LoVo (cell line): ENCODE measurements around the gene RAPGEF2.
A peak's percentile ranks its signal among the peaks of the same experiment; 100 is the strongest.
"Not testable (repeated sequence)": the region's sequence is repeated elsewhere in the genome, so short reads cannot be mapped to it uniquely, and the experiment has no call there.

ENCODE experiments used
- DNase-seq: peaks from one replicate; pipeline ENCODE4 v3.0.0-alpha.2; 2016; ENCODE audit warnings: low spot score

The RAPGEF2 gene, protein sequence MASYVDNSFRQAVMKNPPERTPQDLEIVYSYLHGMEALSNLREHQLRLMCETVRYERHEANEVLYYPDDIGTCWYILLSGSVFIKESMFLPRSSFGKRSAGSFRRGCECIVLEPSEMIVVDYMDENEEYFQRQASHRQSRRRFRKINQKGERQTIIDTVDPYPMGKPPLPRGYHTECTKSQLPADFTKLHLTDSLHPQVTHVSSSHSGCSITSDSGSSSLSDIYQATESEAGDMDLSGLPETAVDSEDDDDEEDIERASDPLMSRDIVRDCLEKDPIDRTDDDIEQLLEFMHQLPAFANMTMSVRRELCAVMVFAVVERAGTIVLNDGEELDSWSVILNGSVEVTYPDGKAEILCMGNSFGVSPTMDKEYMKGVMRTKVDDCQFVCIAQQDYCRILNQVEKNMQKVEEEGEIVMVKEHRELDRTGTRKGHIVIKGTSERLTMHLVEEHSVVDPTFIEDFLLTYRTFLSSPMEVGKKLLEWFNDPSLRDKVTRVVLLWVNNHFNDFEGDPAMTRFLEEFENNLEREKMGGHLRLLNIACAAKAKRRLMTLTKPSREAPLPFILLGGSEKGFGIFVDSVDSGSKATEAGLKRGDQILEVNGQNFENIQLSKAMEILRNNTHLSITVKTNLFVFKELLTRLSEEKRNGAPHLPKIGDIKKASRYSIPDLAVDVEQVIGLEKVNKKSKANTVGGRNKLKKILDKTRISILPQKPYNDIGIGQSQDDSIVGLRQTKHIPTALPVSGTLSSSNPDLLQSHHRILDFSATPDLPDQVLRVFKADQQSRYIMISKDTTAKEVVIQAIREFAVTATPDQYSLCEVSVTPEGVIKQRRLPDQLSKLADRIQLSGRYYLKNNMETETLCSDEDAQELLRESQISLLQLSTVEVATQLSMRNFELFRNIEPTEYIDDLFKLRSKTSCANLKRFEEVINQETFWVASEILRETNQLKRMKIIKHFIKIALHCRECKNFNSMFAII (N-terminal part only)

DNA sequence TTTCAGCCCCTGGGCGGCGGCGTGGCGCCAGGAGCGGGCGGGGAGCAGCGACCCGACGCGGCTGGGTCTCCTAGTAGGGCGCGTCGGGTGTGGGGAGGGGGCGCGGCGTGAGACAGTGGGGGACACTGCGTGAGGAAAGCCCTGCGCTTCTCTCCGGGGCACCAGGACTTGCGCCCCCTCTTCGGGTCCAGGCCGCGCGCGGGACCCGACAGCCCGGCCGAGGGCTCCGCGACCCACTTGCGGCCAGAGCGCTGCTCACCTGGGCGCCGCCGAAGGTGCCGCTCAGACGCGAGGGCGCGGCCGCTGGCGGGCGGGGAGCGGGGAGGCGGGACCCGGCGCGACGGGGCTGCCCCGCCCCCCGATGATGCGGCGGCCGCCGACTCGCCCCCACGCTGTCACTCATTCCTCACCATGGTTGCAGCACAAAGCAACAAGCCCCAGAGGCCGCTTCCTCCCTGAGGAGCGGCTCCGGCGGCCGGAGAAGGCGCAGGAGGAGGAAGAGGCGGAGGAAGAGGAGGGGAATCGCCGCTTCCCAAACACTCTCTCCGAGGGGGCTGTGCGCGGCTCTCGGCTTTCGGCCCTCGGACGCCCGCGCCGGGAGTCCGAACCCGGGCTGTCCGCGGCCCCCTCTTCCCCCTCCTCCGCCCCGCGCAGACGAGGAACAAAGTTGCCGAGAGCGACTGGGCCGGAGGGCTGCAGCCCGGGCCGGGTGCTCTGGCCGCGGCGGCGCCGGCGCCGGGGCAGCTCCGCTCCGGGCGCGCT is at the start of gene RAPGEF2:
Gene RAPGEF2, plus strand, starts transcription at position 458 of the 762 bp plus-strand sequence. CDS start 1,084 bp downstream, outside the sequence.
- DNase-seq: peak; percentile 94

DNA sequence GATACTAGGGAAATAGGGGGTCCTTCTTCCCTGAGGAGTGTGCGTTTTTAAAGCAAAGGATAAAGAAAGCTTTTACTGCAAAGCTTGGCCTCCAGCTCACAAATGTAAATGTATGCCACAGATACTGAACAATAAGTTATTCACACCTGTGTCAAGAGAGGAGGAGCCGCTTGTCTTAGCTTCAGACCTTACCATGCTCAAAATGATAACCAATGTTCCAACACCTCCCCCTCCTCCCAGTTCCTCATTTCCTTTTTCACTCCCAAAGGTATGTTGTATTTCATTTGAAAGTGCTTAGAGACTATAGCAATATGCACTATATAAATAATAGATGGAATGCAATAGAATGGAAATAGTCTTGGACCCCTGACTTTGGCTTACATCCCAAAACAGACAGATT is 47.0 kb upstream of the RAPGEF2 start:
- no peak for DNase-seq

DNA sequence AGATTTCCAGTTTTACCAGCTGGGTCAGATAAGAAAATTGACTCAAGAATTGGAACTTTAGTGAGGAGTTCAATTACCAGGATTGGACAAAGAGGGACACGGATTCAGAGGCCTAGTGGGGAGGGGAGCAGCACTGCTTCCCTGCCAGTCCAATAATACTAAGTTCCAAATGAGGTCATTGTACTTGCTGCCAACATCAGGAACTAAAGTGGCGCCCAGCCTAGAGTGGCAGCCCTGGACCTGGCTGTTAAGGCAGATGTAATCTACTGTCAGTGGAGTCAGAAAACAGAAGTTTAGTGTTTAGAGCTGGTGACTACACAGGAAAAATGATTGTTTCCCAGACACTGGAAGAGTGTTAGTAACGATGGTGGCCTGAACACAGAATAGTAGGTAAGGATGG is 42.7 kb upstream of the RAPGEF2 start:
- DNase-seq: no peak

DNA sequence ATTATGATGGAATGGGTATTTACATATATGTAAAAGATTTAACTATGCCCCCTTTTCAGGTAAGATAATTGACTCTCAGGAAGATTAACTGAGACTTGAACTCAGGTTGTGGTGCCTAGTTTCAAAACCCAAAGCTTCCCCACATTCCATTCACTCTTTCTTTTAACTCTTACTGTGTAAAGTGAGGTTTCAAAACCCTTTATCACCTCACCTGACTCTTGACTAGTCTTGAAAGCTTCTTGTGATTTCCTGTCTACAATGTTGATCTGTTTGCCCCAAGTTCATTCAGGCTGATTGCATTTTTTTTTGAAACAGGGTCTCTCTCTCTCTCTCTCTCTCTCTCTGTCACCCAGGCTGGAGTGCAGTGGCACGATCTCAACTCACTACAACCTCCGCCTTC is 40.5 kb upstream of the RAPGEF2 start:
- no peak for DNase-seq

DNA sequence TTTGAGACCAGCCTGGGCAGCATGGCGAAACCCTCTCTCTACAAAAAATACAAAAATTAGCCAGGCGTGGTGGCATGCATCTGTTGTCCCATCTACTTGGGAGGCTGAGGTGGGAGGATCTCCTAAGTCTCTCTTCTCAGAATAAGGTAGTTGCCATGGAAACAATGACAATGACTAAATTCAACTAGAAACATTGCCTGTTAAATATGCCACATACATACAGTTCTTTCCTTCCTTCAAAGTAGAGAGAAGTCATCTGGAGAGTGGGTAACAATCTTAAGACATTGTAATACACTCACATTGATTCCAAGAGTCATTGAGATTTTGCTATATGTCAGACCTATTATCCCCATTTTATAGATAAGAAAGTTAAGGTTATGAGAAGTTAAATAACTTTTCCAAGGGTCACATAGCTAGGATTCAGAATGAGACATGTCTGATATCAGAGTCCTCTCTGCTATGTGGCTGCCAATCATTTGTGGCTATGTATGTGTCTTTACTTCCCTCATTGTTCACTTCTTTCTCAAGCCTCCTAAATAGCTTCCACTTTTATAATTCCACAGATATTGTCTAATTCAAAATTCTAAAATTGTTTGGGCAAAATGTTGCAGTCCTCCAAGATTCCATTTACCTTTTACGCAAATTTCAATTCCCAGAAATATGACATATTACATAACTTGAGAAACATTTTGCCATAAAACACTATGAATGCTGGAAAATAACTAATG is 37.2 kb upstream of the RAPGEF2 start:
- no peak for DNase-seq

DNA sequence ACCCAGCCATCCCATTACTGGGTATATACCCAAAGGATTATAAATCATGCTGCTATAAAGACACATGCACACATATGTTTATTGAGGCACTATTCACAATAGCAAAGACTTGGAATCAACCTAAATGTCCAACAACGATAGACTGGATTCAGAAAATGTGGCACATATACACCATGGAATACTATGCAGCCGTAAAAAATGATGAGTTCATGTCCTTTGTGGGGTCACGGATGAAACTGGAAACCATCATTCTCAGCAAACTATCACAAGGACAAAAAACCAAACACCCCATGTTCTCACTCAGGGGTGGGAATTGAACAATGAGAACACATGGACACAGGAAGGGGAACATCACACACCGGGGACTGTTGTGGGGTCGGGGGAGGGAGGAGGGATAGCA is 34.7 kb upstream of the RAPGEF2 start:
- not testable (repeated sequence) for DNase-seq

DNA sequence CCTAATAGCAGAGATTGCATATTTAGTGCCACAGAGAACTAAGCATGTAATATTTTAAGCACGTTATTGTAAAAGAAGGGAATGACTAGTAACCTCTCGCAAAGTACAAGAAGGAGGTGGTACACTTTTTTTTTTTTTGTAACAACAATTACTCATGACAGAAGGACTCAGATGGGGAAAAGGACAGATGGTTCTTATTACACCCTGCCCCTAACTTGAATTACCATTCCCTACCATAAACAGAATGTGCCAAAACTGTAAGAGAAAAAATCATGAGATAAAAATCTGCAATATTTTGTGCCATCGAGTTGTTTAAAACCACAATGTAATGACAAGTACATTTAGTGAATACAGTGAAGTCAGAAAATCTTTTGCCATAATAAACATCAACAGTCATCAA is 33.0 kb upstream of the RAPGEF2 start:
- no peak for DNase-seq

DNA sequence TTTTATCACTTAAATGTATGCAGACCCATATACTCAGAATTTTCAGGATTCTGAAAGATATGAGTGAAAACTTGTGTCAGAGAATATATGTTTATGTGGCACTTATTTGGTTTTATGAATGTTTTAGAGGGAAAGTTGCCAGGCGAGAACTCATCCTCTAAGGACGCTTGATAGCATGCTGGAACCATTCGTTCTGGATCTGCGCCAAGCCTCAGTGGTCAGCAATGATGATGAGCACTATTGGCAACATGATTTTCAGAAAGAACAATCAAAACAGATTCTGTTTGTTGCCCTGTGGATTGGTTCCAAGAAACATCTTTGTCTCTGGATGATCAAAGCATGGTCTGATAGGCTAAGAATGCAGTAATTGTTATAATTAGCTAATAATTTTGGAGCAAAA is 32.1 kb upstream of the RAPGEF2 start:
- peak; percentile 53 for DNase-seq

DNA sequence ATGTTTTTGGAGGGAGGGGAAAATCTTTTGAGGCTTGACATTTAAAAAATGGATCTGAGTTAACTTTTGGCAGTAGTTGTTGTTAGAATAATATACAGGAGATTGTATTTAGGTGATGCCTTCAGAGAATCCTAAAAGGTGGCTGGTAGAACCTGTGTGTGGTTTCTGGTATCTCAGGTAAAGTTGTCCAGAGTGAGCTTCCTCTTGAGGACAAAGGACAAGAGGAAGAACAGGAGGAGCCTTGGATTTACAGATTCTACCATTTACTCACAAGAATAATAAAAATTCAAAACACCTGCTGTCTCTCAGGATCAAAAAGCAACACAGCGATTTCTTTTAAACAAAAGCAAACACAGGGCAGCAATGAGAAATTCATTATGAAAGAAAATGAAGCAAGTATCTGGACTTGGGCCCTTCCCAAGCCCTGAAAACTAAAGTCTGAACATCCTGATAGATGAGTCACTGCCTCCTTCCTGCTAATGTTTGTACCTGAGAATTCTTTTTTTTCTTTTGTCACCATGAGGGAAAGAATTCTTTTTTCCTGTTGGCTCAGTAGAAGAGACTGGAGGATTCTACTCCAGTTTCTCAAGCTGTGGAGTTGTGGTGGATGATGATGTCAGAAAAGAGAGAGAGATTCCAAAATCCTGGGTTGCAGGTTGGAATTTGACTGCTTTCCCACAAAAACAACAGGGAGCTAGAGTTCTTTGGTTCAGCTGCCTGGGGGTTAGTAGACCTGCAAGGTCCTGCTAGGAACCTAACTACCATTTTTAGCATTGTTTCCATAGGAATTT is 31.5 kb upstream of the RAPGEF2 start:
- DNase-seq: peak; percentile 80

DNA sequence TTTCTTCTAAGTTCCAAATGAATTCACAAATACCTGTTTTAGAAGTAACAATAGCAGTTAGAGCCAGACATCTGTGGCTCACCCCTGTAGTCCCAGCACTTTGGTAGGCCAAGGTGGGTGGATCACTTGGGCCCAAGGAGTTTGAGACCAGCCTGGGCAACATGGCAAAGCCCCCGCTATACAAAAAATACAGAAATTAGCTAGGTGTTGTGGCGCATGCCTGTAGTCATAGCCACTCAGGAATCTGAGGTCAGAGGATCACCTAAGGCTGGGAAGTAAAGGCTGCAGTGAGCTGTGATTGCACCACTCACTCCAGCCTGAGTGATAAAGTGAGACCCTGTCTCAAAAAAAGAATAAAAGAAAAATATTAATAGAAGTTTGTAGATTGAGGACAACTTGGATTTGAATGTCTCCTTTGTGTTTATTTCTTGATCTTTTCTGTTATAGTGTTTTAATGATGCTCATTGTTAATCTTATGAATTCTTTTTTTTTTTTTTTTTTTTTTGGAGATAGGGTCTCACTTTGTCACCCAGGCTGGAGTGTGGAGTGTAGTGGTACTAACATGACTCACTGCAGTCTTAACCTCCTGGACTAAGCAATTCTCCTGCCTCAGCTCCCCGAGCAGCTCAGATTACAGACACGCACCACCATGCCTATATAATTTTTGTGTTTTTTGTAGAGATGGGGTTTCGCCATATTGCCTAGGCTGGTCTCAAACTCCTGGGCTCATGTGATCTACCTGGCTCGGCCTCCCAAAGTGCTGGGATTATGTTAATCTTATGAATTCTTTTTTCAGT is 30.7 kb upstream of the RAPGEF2 start:
- no peak for DNase-seq

DNA sequence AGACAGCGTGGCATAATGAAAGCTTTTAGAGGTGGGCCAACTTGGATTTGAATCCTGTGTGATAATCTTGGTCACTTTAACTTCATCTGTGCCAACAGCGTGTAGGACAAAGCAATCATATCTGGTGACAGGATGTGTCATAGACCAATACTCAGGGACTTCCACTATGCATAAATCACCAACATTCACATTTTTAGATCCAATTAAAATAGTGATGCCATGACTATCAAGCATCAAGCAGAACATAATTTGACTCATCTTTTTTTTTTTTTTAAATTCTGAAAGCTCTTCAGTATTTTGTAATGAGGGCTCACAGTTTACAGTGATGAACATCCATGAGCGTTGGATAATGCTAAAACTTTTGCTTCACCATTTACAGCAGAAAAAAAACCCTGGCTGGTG is 27.3 kb upstream of the RAPGEF2 start:
- DNase-seq: no peak

DNA sequence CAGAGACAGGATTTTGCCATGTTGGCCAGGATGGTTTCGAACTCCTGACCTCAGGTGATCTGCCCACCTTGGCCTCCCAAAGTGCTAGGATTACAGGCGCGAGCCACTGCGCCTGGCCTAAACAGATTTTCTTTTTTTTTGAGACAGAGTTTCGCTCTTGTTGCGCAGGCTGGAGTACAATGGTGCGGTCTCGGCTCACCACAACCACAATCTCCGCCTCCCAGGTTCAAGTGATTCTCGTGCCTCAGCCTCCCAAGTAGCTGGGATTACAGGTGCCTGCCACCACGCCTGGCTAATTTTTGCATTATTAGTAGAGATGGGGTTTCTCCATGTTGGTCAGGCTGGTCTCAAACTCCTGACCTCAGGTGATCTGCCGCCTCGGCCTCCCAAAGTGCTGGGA is 25.9 kb upstream of the RAPGEF2 start:
- not testable (repeated sequence) for DNase-seq

DNA sequence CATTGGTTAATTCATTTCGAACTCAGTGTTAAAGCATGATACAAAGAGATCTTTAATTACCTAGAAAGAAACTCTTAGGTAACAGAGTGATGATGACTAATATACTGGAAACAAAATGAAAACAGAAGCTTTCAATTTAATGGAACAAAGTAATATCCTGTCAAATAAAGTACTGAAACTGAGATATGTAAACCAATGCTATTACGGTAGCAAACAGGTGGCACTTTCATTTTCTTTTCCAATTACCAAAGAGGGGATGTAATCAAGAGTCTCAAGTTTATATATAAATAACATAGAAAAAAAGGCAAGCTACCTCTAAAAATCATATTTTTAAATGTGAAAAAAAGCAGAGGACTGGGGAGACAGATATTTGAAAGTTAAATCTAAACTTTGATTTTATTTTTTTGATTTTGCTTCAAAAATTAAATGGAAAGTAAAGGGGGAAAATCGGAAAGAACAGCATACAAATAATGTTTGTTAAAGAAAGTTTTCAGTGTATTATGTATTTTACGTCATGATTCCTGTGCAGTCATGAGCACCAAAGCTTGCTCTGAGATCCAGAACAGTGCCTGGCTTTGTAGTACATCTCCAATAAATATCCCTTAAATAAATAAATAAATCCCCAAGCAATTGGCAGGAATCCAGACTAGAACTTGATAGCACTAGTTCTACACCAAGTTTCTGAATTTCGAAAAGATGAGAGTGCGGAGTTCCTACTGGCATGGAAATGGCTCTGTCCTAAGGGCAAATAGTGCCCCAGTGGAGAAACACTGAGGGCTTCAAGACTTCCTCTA is 25.0 kb upstream of the RAPGEF2 start:
- peak; percentile 55 for DNase-seq

DNA sequence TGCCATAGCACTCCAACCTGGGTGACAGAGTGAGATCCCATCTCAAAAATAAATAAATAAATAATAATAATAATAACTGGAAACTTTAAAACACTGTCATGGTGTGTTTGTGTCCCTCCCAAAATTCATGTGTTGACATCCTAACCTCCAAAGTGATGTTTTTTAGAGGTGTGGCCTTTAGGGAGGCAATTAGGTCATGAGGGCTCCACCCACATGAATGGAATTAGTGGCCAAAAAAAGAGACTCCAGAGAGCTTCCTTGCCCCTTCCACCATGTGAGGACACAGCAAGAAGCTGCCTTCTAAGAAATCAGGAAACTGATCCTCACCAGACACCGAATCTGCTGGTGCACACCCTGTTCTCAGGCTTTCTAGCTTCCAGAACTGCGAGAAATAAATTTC is 23.8 kb upstream of the RAPGEF2 start:
- no peak for DNase-seq

DNA sequence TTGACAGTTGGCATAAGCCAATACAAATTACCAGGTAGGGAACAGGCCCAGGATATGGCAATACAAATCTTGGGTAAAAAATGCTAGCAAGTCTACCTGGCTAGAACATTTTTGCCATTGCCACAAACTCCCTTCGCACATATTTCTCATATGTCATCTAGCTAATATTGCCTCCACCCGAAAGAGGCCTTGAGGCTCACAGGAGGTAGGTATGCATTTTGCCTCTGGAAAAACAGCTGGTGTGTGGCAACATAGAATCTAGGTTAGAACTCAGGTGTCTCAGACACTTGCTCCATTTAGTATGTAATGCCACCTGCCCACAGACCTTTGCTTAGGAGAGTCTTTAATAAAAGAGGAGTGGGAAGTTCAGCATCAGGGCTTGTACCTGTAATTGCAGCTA is 16.3 kb upstream of the RAPGEF2 start:
- no peak for DNase-seq

DNA sequence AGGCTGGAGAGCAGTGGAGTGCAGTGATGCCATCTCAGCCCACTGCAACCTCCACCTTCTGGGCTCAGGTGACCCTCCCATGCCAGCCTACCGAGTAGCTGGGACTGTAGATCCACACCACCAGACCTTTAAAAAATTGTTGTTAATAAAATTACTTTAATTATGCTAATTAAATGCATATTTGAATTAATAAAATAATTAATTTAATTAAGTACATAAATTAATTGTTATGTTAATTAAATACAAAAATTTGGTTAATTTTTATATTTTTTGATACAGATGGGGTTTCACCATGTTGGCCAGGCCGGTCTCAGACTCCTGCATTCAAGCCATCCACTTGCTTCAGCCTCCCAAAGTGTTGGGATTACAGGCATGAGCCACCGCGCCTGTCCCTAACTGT is 12.6 kb upstream of the RAPGEF2 start:
- no peak for DNase-seq

DNA sequence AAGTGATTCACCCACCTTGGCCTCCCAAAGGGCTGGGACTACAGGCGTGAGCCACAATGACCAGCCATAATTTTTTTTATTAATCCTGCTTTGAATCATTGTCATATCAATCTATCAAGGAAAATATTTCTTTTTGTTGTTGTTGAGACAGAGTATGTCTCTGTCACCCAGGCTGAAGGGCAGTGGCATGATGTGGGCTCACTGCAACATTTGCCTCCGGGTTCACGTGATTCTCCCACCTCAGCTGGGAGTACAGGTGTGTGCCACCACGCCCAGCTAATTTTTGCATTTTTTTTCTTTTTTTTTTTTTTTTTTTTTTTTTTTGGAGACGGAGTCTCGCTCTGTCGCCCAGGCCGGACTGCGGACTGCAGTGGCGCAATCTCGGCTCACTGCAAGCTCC is 8.7 kb upstream of the RAPGEF2 start:
- not testable (repeated sequence) for DNase-seq

DNA sequence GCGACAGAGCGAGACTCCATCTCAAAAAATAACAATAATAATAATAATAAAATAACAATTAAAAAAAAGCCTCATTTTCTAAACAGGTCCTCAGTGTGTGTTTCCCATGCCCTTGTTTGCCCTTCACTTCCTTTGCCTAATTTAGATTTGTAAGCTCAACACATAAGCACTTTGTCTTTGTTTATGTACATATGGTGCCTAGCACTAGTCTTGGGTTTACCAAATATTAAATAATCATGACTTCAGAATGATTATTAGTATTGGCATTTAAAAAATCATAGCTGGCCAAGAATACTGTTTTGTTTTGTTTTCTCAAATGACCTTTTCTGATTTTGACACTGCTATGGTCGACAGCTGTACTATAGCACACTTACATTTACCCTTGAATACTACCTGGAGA is 6.4 kb upstream of the RAPGEF2 start:
- no peak for DNase-seq

DNA sequence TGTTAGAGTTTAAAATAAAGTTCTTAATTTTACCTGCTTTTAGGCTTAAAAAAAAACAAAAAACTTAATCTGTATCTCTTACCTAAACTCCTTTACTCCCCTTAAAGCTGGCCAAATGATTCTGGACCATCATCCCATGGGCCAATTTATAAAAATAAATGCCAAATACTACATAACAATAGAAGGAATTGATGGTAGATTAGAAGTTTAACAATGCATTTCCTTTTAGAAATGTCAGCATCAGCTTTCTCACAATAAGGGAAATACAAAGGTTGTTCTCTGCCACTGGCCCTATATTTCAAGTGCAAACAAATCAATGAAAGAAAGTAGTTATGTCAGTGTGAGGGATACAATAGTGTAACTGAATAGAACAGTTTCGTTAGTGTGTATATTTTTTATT is 5.7 kb upstream of the RAPGEF2 start:
- DNase-seq: no peak
